HepG2 (cell line): ENCODE results near the gene SASH1. TPM values are rescaled to one million over a fixed set of nuclear protein-coding genes. Genes with fewer than 3 reads are reported as not detected.

Source experiments
- ATAC-seq: fragments of 200-7000 bp; cut with Tn5 transposase; 3 replicates; pipeline ENCODE4 v1.9.1; 2020; ENCODE audit warnings: mild to moderate bottlenecking, moderate library complexity
- BruUV-seq: library from RNA; stranded (reverse); fragments of 400-500 nt; replicated peaks from 2 replicates; lab custom pipeline; 2021; lab: Mats Ljungman, UMichigan
- CTCF ChIA-PET: fragments of 300-600 bp; formaldehyde crosslinking; extraction: SDS; loops from one replicate; lab custom pipeline; 2021; ENCODE audit warnings: low total read pairs, inconsistent platforms, low intra/inter-chr PET ratio; lab: Yijun Ruan, JAX
- POLR2A ChIA-PET: fragments of 350-600 bp; sonication (Branson Sonifier 250); formaldehyde crosslinking; loops from one replicate; lab custom pipeline; 2020; ENCODE audit warnings: antibody characterized with exemption, inconsistent platforms; lab: Yijun Ruan, JAX
- DNase-seq: peaks from one replicate; pipeline ENCODE4 v3.0.0-alpha.2; 2015; ENCODE audit warnings: low spot score
- FAIRE-seq: peaks from 3 replicates; lab custom pipeline; 2011; peaks lifted over from hg19 to GRCh38; lab: Jason Lieb, UNC
- H2AFZ ChIP-seq: one replicate; pipeline ENCODE4 v1.6.1; 2011; ENCODE audit warnings: low read length, inconsistent platforms
- H3K27ac ChIP-seq: fragments of 300-600 bp; 3 replicates; pipeline ENCODE4 v1.8.0; 2011; ENCODE audit warnings: mixed run types, mild to moderate bottlenecking, mixed read lengths, low read length, inconsistent platforms; ENCODE audit not compliant: insufficient read depth; ENCODE audit errors: extremely low read length
- H3K27me3 ChIP-seq, 2 experiments: fragments of 200-600 bp in 1 of 2; 2 replicates in 1 of 2; 3 replicates in 1 of 2; pipeline versions ENCODE4 v1.6.0 to v1.8.0; 2011; ENCODE audit warnings: low read length in 2 of 2, mild to moderate bottlenecking in 2 of 2, moderate library complexity in 2 of 2, inconsistent platforms in 1 of 2; ENCODE audit not compliant: insufficient read depth in 2 of 2, control insufficient read depth in 1 of 2
- H3K36me3 ChIP-seq, 2 experiments: fragments of 200-600 bp in 1 of 2; replicated peaks in 1 of 2; 2 replicates in 1 of 2; 3 replicates in 1 of 2; pipeline versions ENCODE4 v1.5.1 to v1.8.0; 2011; ENCODE audit warnings: low read length in 2 of 2, inconsistent platforms in 1 of 2; ENCODE audit not compliant: insufficient read depth in 2 of 2, control insufficient read depth in 1 of 2
- H3K4me1 ChIP-seq: 2 replicates; pipeline ENCODE4 v1.5.1; 2012; ENCODE audit warnings: low read length, inconsistent platforms; ENCODE audit not compliant: insufficient read depth
- H3K4me2 ChIP-seq: 2 replicates; pipeline ENCODE4 v1.6.0; 2011; ENCODE audit warnings: low read depth, low read length, inconsistent platforms
- H3K4me3 ChIP-seq, 3 experiments: fragments of 200-600 bp in 1 of 3; sonication (generic), shearing (Covaris generic) in 1 of 3; replicated peaks in 1 of 3; 2 replicates each; pipeline ENCODE4 v1.5.1; 2011 to 2016; ENCODE audit warnings: low read length in 3 of 3, inconsistent platforms in 2 of 3, low read depth in 2 of 3, mild to moderate bottlenecking in 2 of 3, control low read depth in 1 of 3, mixed read lengths in 1 of 3; ENCODE audit not compliant: insufficient read depth in 1 of 3
- H3K79me2 ChIP-seq: one replicate; pipeline ENCODE4 v1.6.1; 2011; ENCODE audit warnings: low read length, inconsistent platforms; ENCODE audit not compliant: insufficient read depth
- H3K9ac ChIP-seq: 2 replicates; pipeline ENCODE4 v1.6.0; 2011; ENCODE audit warnings: mild to moderate bottlenecking, low read depth, low read length, inconsistent platforms; ENCODE audit not compliant: insufficient read depth
- H3K9me3 ChIP-seq: 2 replicates; pipeline ENCODE4 v1.5.1; 2012; ENCODE audit warnings: mild to moderate bottlenecking, low read length
- H4K20me1 ChIP-seq: 2 replicates; pipeline ENCODE4 v1.6.0; 2011; ENCODE audit warnings: inconsistent platforms, mild to moderate bottlenecking, low read length, moderate library complexity; ENCODE audit not compliant: insufficient read depth
- CENPT ChIP-seq: sonication (generic); formaldehyde crosslinking; IDR thresholded peaks from 2 replicates; pipeline ENCODE4 v1.8.0; 2022; ENCODE audit warnings: low read depth, mild to moderate bottlenecking, moderate library complexity, missing genetic modification reagents
- GZF1 ChIP-seq: sonication (generic); formaldehyde crosslinking; IDR thresholded peaks from 2 replicates; pipeline ENCODE4 v1.5.1; 2020; ENCODE audit warnings: mild to moderate bottlenecking, missing genetic modification reagents
- HNRNPK ChIP-seq: fragments of 200-400 bp; formaldehyde crosslinking; IDR thresholded peaks from 2 replicates; pipeline ENCODE4 v1.6.1; 2018; ENCODE audit warnings: low read length, low read depth, moderate library complexity, mild to moderate bottlenecking; ENCODE audit not compliant: poor library complexity, severe bottlenecking
- RXRB ChIP-seq: IDR thresholded peaks from 2 replicates; pipeline ENCODE4 v1.6.1; 2016; ENCODE audit warnings: borderline replicate concordance, missing genetic modification reagents, missing compliant biosample characterization
- TOPORS ChIP-seq: sonication (generic); formaldehyde crosslinking; IDR thresholded peaks from 2 replicates; pipeline ENCODE4 v1.8.0; 2023; ENCODE audit warnings: mild to moderate bottlenecking, missing genetic modification reagents
- ZNF616 ChIP-seq: sonication (generic); formaldehyde crosslinking; IDR thresholded peaks from 2 replicates; pipeline ENCODE4 v1.5.0; 2020; ENCODE audit warnings: low read depth, mild to moderate bottlenecking, missing genetic modification reagents
- ZNF749 ChIP-seq: sonication (generic); formaldehyde crosslinking; IDR thresholded peaks from 2 replicates; pipeline ENCODE4 v1.8.0; 2022; ENCODE audit warnings: mild to moderate bottlenecking, missing genetic modification reagents, moderate library complexity, borderline replicate concordance
- ZNF781 ChIP-seq: sonication (generic); formaldehyde crosslinking; IDR thresholded peaks from 2 replicates; pipeline ENCODE4 v1.5.1; 2020; ENCODE audit warnings: borderline replicate concordance, mild to moderate bottlenecking, missing genetic modification reagents; ENCODE audit errors: not compliant biosample characterization
- WGBS: methylation state at CpG from one replicate; pipeline ENCODE4 v1.1.6; 2017; ENCODE audit warnings: low lambda C conversion rate; 5-methylcytosine and 5-hydroxymethylcytosine counted together
- in situ Hi-C: cut with HindIII; loops from 2 replicates; pipeline ENCODE4 v1.10.0; 2017; ENCODE audit warnings: low pct_unique_long_range_greater_than_20kb; ENCODE audit not compliant: extremely low pct_ligation_motif_present
- intact Hi-C: fragments of 100-400 bp; cut with micrococcal nuclease; formaldehyde crosslinking; loops from one replicate; pipeline ENCODE4 v1.10.0; 2022; ENCODE audit not compliant: unreplicated experiment
- polyA plus RNA-seq, 8 experiments: library from polyadenylated mRNA; depleted of rRNA in 3 of 8; stranded (reverse) in 7 of 8; unstranded in 1 of 8; fragments of >200 nt; fragmentation: Illumina TruSeq in 4 of 8; extraction: Trizol in 4 of 8; gene quantifications; 2 replicates each; pipeline versions ENCODE4 v1.2.1 to v1.2.3, GENCODE V29; 2011 to 2016; ENCODE audit warnings: low read depth in 4 of 8, missing spikeins in 1 of 8, mixed read lengths in 1 of 8; ENCODE audit not compliant: insufficient read depth in 1 of 8
- total RNA-seq, 5 experiments: library from RNA; depleted of rRNA; stranded (reverse); fragments of >200 nt; fragmentation: Illumina TruSeq; extraction: Trizol; gene quantifications; 2 replicates each; pipeline ENCODE4 v1.2.3, GENCODE V29; 2016; ENCODE audit warnings: low read depth in 1 of 5
- TF ChIP-seq, protein P1 (sequence below): sonication (generic); formaldehyde crosslinking; IDR thresholded peaks from 2 replicates; pipeline ENCODE4 v1.5.1; 2020; ENCODE audit warnings: mild to moderate bottlenecking, moderate library complexity, missing genetic modification reagents

SASH1 gene
- total and polyA plus RNA-seq, 2 of the 13 experiments (the other 11 are each of a cell fraction or from before 2014, with no cell fraction given), result 7.5 to 8.2 TPM

DNA sequence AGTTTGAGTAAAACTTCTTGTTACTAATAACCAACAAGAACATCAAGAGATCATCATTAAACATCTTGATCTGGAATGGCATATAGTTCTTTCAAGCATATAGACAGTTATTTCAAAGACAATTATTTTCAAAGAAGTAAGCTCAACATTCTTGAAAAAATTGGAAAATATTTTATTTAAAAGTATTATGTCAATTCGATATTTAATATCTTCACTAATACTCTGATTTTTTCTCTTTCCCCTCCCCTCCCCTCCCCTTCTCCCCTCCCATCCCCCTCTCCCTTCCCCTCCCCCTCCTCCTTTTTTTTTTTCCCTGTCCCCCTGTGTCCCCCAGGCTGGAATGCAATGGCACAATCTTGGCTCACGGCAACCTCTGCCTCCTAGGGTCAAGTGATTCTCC, 82.8 kb downstream of the SASH1 start:
- Histone ChIP-seq H3K27ac (no peak overlapping the region), H3K9ac (no peak overlapping the region), H3K36me3 (no peaks in the 10 kb centered on the region), H3K4me1 (no peaks in the 10 kb centered on the region), H3K27me3 (no peaks in the 10 kb centered on the region), H2AFZ (no peak overlapping the region), H4K20me1 (no peaks in the 10 kb centered on the region), H3K9me3 (no peaks in the 10 kb centered on the region), H3K4me3 (no peak overlapping the region), H3K4me2 (no peak overlapping the region), H3K79me2 (no peaks in the 10 kb centered on the region)
- no peak for ATAC-seq
- no TSS peak for BruUV-seq
- ChIA-PET CTCF (no interaction called here), POLR2A (no interaction called here)
- DNase-seq, result no peak
- in situ Hi-C loops, result no loop called here
- intact Hi-C loops, result no loop called here
- FAIRE-seq, result no peak
- peak; percentile 95 for TF ChIP-seq HNRNPK
- no peak for TF ChIP-seq GZF1 (CRISPR knock-in tag)
- WGBS, result 95% methylated on average over 2 of the region's 2 CpGs

DNA sequence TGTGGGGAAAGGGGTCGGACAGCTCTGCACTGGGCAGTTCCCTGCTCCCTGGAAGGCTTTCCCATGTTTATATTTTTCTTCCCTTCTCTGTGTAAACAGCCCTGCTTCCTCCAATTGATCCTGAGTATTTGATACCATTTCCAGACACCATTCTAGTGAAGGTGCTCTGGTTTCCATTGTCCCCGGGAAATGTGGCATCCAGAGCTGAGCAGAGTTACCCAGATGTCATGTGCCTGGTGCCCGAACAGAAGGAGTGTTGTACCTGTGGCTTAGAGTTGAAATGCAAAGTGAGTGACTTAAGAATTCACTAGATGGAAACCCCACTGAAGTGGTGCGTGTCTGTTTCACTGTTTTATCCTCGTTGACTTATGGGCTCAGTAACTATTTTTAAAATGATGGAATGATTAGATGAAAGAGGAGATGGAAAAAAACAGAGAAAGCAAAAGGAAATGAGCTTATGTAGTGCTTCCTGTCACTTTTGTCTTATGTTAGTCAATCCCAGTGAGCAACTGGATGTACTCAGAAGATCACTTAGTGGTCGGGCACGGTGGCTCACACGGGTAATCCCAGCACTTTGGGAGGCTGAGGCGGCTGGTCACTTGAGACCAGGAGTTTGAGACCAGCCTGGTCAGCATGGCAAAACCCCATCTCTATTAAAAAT, 83.8 kb downstream of the SASH1 start:
- Histone ChIP-seq H4K20me1 (no peaks in the 10 kb centered on the region), H3K9ac (no peak overlapping the region), H3K4me3 (no peak overlapping the region), H3K27me3 (no peaks in the 10 kb centered on the region), H3K4me1 (no peaks in the 10 kb centered on the region), H3K36me3 (peaks cover 0 to 1% of the 10 kb centered on the region in 2 experiments; a peak in 1 of 5 replicates), H3K4me2 (no peak overlapping the region), H3K79me2 (no peaks in the 10 kb centered on the region), H2AFZ (no peak overlapping the region), H3K9me3 (no peaks in the 10 kb centered on the region), H3K27ac (no peak overlapping the region)
- WGBS, result 85% methylated on average over 9 of the region's 9 CpGs
- FAIRE-seq (no peak), DNase-seq (no peak), ATAC-seq (no peak)
- in situ Hi-C loops, result no loop called here
- intact Hi-C loops, result no loop called here
- TF ChIP-seq, protein P1, sequence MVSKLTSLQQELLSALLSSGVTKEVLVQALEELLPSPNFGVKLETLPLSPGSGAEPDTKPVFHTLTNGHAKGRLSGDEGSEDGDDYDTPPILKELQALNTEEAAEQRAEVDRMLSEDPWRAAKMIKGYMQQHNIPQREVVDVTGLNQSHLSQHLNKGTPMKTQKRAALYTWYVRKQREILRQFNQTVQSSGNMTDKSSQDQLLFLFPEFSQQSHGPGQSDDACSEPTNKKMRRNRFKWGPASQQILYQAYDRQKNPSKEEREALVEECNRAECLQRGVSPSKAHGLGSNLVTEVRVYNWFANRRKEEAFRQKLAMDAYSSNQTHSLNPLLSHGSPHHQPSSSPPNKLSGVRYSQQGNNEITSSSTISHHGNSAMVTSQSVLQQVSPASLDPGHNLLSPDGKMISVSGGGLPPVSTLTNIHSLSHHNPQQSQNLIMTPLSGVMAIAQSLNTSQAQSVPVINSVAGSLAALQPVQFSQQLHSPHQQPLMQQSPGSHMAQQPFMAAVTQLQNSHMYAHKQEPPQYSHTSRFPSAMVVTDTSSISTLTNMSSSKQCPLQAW (CRISPR knock-in tag), result no peak
- TF ChIP-seq CENPT (no peak), TOPORS (no peak), ZNF781 (CRISPR knock-in tag) (no peak), RXRB (CRISPR knock-in tag) (no peak), ZNF749 (CRISPR knock-in tag) (no peak), ZNF616 (CRISPR knock-in tag) (no peak)
- CTCF ChIA-PET, result no interaction called here
- POLR2A ChIA-PET, result no interaction called here
- no TSS peak for BruUV-seq
